GM21619 (cell line): Measurements from ENCODE around the gene PPP2R5D.
A peak's percentile ranks its signal among the peaks of the same experiment; 100 is the strongest.
"Not testable (repeated sequence)": the region's sequence is repeated elsewhere in the genome, so short reads cannot be mapped to it uniquely, and the experiment has no call there.

Experiments
- ATAC-seq: cut with Tn5 transposase; IDR thresholded peaks from one replicate; pipeline ENCODE4 v1.9.1; 2021; ENCODE audit not compliant: unreplicated experiment

The PPP2R5D gene

GRCh38 chr6:43021270-43022047 lies 37.1 kb downstream of the PPP2R5D start, which contains the start of gene RRP36:
TSS of gene RRP36 (plus strand) at chr6:43021623. CDS start at chr6:43021655, 32 bp downstream.
- ATAC-seq, result peak; percentile 76

- no peak for ATAC-seq
These were observed 40.1 kb downstream of the PPP2R5D start for GRCh38 chr6:43024436-43024835.

GRCh38 chr6:43026365-43026764 lies 42.0 kb downstream of the PPP2R5D start:
- ATAC-seq, result no peak

GRCh38 chr6:43029120-43029519 lies 44.8 kb downstream of the PPP2R5D start:
- no peak for ATAC-seq

- ATAC-seq, result no peak
These were observed 48.0 kb downstream of the PPP2R5D start for GRCh38 chr6:43032326-43032725.

- ATAC-seq, result no peak
These were observed 49.3 kb downstream of the PPP2R5D start for GRCh38 chr6:43033496-43034189.

GRCh38 chr6:43034190-43034525 lies 49.8 kb downstream of the PPP2R5D start:
- ATAC-seq, result no peak

- no peak for ATAC-seq
These were observed 51.3 kb downstream of the PPP2R5D start for GRCh38 chr6:43035495-43036194.

GRCh38 chr6:43036712-43037111 lies 52.3 kb downstream of the PPP2R5D start:
- ATAC-seq, result no peak

- no peak for ATAC-seq
These were observed 52.8 kb downstream of the PPP2R5D start for GRCh38 chr6:43037197-43037596.

GRCh38 chr6:43037706-43038105 lies 53.3 kb downstream of the PPP2R5D start:
- ATAC-seq, result no peak

GRCh38 chr6:43038727-43039126 lies 54.4 kb downstream of the PPP2R5D start:
- ATAC-seq, result no peak

- no peak for ATAC-seq
These were observed 56.3 kb downstream of the PPP2R5D start for GRCh38 chr6:43040542-43041257.

GRCh38 chr6:43041475-43041874 lies 57.1 kb downstream of the PPP2R5D start:
- ATAC-seq, result not testable (repeated sequence)

GRCh38 chr6:43043310-43043709 lies 58.9 kb downstream of the PPP2R5D start:
- no peak for ATAC-seq

GRCh38 chr6:43045371-43045930 lies 61.1 kb downstream of the PPP2R5D start:
- ATAC-seq, result no peak

GRCh38 chr6:43047998-43048397 lies 63.6 kb downstream of the PPP2R5D start:
- no peak for ATAC-seq

GRCh38 chr6:43050981-43051380 lies 66.6 kb downstream of the PPP2R5D start:
- no peak for ATAC-seq

GRCh38 chr6:43052225-43052841 lies 68.0 kb downstream of the PPP2R5D start:
- ATAC-seq, result no peak

GRCh38 chr6:43052842-43053544 lies 68.6 kb downstream of the PPP2R5D start:
- peak; percentile 16 for ATAC-seq
